Measurements from ENCODE around the gene XPO4.

Gene XPO4

GRCh38 chr13:20826843-20827560, 75.5 kb downstream of the XPO4 start:
- no peak for DNase-seq

DNA sequence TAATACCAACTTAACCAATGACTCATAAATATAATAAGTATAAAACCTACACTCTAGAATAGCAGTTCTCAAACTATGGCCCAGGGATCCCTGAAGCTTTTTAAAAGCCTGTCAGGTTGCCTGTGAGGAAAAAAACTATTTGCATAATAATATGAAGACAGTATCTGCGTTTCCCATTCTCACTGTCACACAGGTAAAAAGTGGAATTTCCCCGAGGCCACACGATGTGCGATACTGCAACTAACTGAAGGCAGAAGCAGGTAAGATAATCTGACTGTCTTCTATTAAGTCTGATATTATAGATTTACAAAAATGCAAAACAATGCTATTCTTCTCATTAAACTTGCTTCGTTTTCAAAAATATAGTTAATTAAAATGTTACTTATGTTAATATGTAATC, 76.2 kb downstream of the XPO4 start:
- DNase-seq = no peak

GRCh38 chr13:20825477-20825875, 77.1 kb downstream of the XPO4 start:
- no peak for DNase-seq

DNA sequence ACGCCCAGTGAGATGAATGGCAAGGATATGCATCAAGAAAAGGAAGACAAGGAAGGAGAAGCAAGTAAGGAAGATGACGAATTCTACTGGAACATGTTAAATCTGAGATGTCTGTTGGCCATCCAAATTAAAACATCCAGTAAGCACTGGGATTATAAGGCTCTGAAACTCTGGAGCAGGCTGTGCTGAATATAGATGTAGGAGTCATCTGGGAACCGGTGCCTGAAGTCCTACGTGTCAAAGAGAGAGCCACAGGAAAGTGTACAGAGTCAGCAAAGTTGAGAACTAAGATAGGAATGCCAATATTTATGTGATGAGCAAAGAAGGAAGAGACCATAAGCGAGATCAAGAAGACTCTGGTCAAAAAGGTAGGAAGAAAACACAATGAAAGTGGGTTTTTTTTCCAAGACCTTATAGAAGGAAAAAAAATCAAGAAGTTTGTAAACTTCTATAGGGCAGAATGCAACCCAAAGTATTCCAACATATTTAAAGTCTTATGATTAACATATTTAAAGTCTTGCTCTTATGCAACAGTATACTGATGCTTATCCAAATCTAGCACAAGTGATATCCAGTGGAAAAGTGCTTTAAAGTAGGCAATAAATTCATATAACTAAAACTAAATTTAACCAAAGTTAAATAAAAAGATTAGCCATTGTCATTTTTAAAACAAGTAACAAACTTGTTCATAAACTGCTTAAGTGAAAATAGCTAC, 77.6 kb downstream of the XPO4 start:
- DNase-seq = no peak

DNA sequence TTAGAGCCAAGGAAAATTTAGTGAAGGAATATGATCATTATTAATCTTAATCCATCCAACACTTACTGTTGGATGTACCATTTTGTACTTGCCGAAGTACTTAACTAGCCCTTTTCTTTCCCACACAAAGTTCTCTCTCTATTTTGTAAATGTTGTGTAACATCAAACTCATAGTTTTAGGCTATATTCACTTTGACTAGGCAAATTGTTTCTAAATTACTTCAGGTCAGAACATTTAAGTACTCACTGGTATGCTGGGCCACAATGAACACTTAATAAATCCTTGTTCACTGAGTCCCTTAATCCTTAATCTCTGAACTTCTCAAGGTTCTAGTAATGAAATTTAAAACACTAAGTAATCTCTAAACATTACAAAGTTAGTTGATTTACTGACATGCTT, 79.5 kb downstream of the XPO4 start:
- no peak for DNase-seq

DNA sequence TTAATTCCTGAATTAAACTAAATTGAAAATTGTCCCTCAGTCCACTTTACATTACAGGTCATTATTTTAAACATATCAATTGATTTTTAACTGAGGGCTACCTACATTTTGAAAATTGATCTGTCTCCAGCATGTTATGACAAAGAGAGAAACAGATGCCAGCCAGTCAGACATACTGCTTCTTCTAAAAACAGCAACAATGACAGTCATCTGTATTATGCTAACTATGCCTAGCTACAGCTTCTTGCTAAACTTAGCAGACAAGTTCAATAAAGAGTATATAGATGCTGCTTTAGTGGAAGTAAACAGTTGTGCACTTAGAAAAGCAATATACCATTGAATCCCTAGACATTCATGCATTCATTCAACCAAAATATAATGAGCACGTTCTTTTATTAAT, 80.1 kb downstream of the XPO4 start:
- no peak for DNase-seq

DNA sequence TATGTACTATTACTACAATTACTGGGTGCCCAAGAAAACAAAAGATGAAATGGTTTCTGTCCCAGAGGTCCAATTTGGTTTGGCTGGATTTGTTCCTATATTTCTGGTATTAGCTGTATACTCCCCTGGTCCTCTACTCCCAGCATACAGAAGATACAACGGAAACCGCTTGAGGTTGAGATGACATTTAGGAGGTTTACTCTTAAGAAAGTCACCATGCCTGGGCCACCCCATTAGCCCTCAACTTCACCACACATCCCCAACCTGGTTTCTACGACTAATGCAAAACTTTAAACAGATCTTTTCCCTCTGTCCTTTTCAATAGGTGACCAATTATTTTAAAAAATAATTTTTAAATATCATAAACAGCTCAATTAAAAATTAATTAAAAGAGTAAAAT, 82.8 kb downstream of the XPO4 start:
- no peak for DNase-seq

DNA sequence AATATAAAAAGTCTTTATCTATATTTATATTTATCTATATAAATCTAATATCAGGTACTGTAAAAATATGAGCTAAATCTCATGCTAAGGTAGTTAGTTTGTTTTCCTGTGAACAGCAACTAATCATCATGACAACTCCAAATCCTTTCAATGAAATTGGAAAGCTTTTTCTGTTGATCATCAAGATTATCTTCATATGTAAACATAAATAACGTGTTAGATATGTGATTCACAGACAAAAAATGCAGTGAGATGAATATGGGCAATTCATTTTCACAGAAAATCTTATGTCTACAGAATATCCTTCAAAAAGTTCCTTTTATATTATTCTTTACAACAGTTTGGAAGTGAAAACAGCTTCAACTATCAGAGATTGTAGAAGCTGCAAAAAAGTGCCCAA, 87.1 kb downstream of the XPO4 start:
- no peak for DNase-seq

DNA sequence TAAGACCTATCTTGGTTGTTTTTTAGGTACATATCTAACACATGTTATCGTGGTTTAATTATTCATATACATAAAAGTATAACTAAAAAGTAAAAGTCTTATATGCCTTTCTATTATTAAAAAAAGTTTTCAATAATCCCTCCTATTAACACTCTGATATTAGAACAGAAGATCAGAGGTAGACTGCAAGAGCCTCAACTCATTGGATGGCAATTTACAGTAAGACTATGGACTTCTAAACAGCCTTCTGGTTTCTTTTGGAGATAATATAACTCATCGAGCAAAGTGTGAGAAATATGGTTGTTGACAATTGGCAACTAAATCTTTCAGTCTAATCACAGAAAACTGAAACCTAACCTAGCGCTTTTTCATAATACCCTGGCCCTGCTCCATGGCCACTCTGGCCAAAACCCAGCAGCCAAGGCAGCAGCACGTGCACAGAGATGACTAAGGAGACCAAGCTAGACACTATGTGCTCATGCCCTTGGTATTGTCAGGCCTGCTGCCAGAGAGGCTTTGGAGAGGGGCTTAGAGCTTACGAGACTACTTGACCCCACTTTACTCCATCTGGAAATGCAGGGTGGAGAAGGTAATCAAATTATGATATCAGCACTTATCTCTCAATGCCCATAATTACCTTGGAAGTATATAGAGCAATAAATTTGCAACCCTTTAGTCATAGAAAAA, 88.2 kb downstream of the XPO4 start:
- no peak for DNase-seq

- no peak for DNase-seq
Measured at GRCh38 chr13:20812890-20813289, 89.7 kb downstream of the XPO4 start.

- DNase-seq = no peak
Measured at GRCh38 chr13:20810808-20811207, 91.7 kb downstream of the XPO4 start.

DNA sequence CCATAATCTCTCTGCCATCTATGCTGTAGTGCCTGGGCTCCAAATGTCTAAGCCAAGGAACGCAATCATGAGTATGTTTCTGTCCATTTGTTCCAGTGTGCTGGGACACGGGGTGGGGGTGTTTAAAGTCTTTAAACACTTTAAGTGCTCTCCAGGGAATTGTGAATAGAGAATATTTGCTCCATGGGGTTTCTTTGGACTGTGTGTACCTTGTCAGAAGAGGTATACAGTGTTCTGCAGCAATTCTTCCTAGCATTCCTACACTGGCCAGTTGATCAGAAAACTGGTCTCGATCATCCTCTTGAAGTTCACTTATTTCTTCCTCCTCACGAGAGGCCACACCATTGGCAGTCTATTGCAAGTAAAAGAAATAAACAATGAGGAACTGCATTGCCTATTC, 93.7 kb downstream of the XPO4 start:
- no peak for DNase-seq

DNA sequence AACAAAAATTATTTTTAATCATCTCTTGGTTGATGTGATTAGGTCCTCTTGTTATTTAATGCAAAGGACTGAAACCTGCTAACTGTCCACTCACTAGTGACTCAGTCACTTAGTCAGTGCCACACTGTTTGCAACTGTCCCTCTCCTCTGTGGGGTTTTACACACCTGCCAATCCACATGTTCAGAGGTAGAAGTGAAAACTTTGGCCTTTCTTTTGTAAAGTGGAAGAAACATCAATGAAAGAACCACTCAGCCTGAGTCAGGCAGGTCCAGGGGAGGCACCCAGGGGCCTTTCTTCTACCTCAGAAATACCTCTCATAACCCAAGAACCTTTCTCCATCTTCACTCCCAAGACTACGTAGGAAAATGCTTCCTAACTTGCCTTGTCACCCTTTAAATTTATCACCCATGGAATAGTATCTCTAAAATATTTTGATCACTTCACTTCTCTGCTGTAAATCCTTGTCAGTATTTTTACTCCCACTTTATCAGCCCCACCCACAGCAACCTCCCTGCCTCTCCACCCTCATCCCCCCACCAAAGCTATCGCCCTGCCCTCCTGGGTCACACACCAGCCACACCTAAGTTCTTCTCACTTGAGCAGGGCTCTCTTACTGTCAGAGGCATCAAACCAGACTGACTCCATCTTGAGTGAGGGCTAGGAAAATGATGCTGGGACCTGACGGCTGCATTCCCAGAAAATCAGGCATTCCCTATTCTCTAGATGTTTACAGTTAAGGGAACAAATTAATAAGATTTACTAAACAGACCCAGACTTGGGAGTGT, 99.2 kb downstream of the XPO4 start:
- DNase-seq = no peak

- no peak for DNase-seq
Measured at GRCh38 chr13:20801707-20802106, 100.8 kb downstream of the XPO4 start.

DNA sequence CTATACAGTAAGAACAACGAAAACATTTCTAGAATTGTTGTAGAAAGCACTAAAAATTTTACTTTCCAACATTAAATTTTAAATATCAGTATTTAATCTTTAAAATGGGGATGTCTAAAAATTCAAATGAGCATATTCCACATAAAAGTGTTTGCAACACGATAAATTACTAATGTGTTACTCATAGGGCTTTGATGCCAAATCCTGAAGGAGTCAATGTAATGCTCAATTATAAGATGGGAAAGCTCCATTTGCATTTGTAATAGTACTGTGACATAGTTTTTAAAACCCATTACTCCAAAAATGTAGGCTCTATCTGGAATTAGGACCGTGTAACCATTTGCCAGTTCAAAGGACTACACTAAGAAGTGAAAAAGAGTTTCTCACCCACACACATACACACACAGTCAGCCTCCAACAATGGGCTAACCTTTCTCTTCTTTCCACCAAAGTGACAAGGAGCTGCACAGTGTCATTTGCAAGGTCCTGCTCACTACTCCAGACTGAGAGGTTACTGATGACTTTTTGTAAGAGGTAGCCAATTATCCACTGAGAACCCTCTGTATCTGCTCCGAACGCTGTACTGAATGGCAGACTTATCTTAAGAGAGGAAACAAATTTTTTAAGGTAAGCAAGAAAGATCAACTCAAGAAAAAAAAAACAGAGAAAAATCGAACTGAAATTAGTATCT, 102.7 kb downstream of the XPO4 start:
- no peak for DNase-seq

DNA sequence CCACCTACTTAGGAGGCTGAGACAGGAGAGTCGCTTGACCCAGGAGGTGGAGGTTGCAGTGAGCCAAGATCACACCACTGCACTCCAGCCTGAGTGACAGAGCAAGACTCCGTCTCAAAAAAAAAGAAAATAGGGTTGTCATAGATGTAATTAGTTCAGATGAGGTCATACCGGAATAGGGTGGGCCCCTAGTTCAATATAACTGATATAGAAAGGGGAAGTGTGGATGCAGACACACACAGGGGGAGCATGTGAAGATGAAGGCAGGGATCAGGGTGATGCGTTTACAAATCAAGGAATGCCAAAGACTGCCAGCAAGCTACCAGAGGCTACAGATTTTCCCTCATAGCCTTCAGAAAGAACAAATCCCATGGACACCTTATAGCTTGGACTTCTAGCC, 104.5 kb downstream of the XPO4 start:
- DNase-seq = no peak

GRCh38 chr13:20796791-20797508, 105.6 kb downstream of the XPO4 start:
- DNase-seq = no peak

DNA sequence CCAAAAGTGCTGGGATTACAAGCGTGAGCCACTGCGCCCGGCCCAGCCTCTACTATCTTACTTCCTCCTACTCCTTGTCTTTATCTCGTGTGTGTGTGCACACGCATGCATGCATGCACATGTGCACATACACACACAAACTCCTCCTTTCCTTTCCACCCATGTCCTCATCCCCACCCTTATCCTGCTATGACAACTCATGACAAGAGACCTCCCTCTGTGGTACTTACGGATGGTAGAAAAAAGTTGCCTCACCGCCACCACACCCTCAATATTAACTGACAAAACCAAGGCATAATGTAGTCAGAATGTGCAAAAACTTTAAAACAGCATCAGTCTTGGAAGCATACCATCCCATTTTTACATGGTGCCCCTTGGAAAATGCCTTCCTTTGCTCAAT, 112.9 kb downstream of the XPO4 start:
- DNase-seq = no peak

- DNase-seq = no peak
Measured at GRCh38 chr13:20788312-20788711, 114.2 kb downstream of the XPO4 start.

DNA sequence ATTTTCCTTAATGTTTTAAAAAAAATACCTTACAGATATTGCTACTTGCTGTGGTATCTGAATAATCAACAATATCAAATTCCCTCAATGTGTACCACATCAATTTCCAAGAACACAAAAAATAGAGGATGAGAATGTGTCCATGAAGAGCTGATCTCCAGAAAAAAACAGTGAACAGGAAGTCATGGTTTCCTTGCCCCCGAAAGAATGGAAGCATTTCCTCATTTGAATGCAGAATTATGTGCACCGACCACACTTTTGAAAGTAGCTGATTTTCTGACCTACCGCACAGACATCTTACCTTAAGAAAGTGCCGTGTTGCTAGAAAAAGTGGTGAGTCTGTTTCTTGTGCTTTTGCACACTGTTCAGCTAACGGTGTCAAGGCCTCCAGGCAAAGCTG, 115.4 kb downstream of the XPO4 start:
- no peak for DNase-seq

- DNase-seq = no peak
Measured at GRCh38 chr13:20782116-20782708, 120.3 kb downstream of the XPO4 start.

DNA sequence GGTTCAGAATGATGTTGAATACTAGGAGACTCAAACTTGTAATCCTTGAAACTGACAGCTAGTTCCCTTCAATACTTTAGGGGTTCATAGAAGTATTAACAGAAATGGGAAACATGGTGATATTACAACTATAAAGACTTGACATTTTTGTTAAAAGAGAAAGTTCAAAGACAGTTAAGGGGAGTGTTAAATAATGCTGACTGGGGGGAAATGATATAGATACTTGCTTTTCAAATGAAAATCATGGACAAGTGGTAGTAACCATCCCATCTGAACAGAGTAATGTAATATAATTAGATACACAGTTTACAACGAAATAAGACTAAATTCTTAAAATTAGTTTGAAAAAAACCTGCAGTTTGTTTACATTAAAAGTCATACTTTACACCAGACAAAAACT, 122.2 kb downstream of the XPO4 start:
- no peak for DNase-seq
